H1 (cell line): Measurements from ENCODE around the gene KCNS3. TPM values are rescaled to one million over a fixed set of nuclear protein-coding genes. Genes with fewer than 3 reads are reported as not detected.

Experiments
- CTCF ChIA-PET: fragments of 300-600 bp; sonication (Branson Sonifier 250); formaldehyde crosslinking; loops from one replicate; lab custom pipeline; 2021; ENCODE audit not compliant: partially characterized antibody; lab: Charles Lee
- POLR2A ChIA-PET: fragments of 300-600 bp; sonication (Branson Sonifier 250); formaldehyde crosslinking; loops from one replicate; lab custom pipeline; 2021; ENCODE audit warnings: inconsistent platforms; ENCODE audit not compliant: partially characterized antibody; lab: Charles Lee
- DNase-seq, 2 experiments: peaks; one replicate each; pipeline versions ENCODE4 v3.0.0 to v3.0.0-alpha.2; 2010 to 2022; ENCODE audit warnings: low spot score in 2 of 2, low read depth in 1 of 2, mixed read lengths in 1 of 2
- FAIRE-seq: peaks from 2 replicates; lab custom pipeline; 2011; peaks lifted over from hg19 to GRCh38; lab: Jason Lieb, UNC
- H2AFZ ChIP-seq: 2 replicates; pipeline ENCODE4 v1.8.1; 2012; ENCODE audit warnings: low read length, inconsistent platforms
- H2AK5ac ChIP-seq: 2 replicates; pipeline ENCODE4 v1.6.1; 2013; ENCODE audit warnings: low read depth, low read length
- H2BK120ac ChIP-seq: replicated peaks from 2 replicates; pipeline ENCODE3; 2013; ENCODE audit warnings: low read depth, low read length, inconsistent platforms
- H2BK12ac ChIP-seq: 2 replicates; pipeline ENCODE4 v1.6.1; 2013; ENCODE audit warnings: low read depth, low read length
- H2BK15ac ChIP-seq: 2 replicates; pipeline ENCODE4 v1.6.1; 2013; ENCODE audit warnings: low read length
- H2BK20ac ChIP-seq: 2 replicates; pipeline ENCODE4 v1.6.1; 2013; ENCODE audit warnings: low read length
- H2BK5ac ChIP-seq: 2 replicates; pipeline ENCODE4 v1.6.1; 2013; ENCODE audit warnings: low read depth, low read length
- H3K14ac ChIP-seq: 2 replicates; pipeline ENCODE4 v1.6.1; 2013; ENCODE audit warnings: inconsistent platforms; ENCODE audit not compliant: insufficient read length
- H3K18ac ChIP-seq: 2 replicates; pipeline ENCODE4 v1.6.1; 2013; ENCODE audit warnings: low read length; ENCODE audit errors: extremely low read depth
- H3K23ac ChIP-seq: 2 replicates; pipeline ENCODE4 v1.6.1; 2013; ENCODE audit warnings: inconsistent platforms; ENCODE audit not compliant: insufficient read length
- H3K23me2 ChIP-seq: 2 replicates; pipeline ENCODE4 v1.6.1; 2013; ENCODE audit warnings: low read depth, low read length
- H3K27ac ChIP-seq: 2 replicates; pipeline ENCODE4 v1.6.1; 2011; ENCODE audit warnings: low read depth, low read length, inconsistent platforms
- H3K27me3 ChIP-seq, 4 experiments: replicated peaks in 1 of 4; 1 replicate in 1 of 4; 2 replicates in 3 of 4; pipeline versions ENCODE4 v1.6.1 to v1.8.1; 2011 to 2013; ENCODE audit warnings: low read length in 3 of 4, mild to moderate bottlenecking in 3 of 4, inconsistent platforms in 2 of 4, mixed read lengths in 2 of 4, moderate library complexity in 1 of 4; ENCODE audit not compliant: control insufficient read depth in 3 of 4, insufficient read depth in 3 of 4; ENCODE audit errors: extremely low read depth in 1 of 4
- H3K36me3 ChIP-seq, 4 experiments: 2 replicates each; pipeline versions ENCODE4 v1.6.1 to v1.8.1; 2011 to 2013; ENCODE audit warnings: mild to moderate bottlenecking in 4 of 4, low read length in 3 of 4, moderate library complexity in 2 of 4, control low read depth in 1 of 4, inconsistent platforms in 1 of 4; ENCODE audit not compliant: insufficient read depth in 4 of 4, control insufficient read depth in 2 of 4
- H3K4ac ChIP-seq: replicated peaks from 2 replicates; pipeline ENCODE3; 2013; ENCODE audit warnings: low read length, low read depth, mixed read lengths, inconsistent platforms; ENCODE audit not compliant: insufficient read length
- H3K4me1 ChIP-seq, 4 experiments: replicated peaks in 1 of 4; 1 replicate in 1 of 4; 2 replicates in 3 of 4; pipeline versions ENCODE4 v1.6.1 to v1.8.1; 2011 to 2013; ENCODE audit warnings: low read length in 3 of 4, inconsistent platforms in 2 of 4, mixed read lengths in 1 of 4; ENCODE audit not compliant: insufficient read depth in 4 of 4, control insufficient read depth in 3 of 4
- H3K4me2 ChIP-seq, 2 experiments: 2 replicates each; pipeline versions ENCODE4 v1.6.1 to v1.8.1; 2011 to 2013; ENCODE audit warnings: low read depth in 2 of 2, low read length in 2 of 2, control low read depth in 1 of 2, inconsistent platforms in 1 of 2, mild to moderate bottlenecking in 1 of 2; ENCODE audit not compliant: insufficient read depth in 1 of 2
- H3K4me3 ChIP-seq, 4 experiments: fragments of 200-600, 300-600 bp in 1 of 4; sonication (generic), shearing (Covaris generic), sonication (Bioruptor Twin) in 1 of 4; 2 replicates each; pipeline versions ENCODE4 v1.5.1 to v1.8.1; 2011 to 2016; ENCODE audit warnings: low read length in 4 of 4, low read depth in 3 of 4, control low read depth in 2 of 4, inconsistent platforms in 2 of 4, mild to moderate bottlenecking in 2 of 4, mixed read lengths in 1 of 4, moderate library complexity in 1 of 4; ENCODE audit not compliant: insufficient read depth in 2 of 4; ENCODE audit errors: extremely low read depth in 1 of 4
- H3K56ac ChIP-seq: replicated peaks from 2 replicates; pipeline ENCODE3; 2013; ENCODE audit warnings: low read depth, mild to moderate bottlenecking, mixed read lengths, low read length, inconsistent platforms; ENCODE audit not compliant: insufficient read length
- H3K79me1 ChIP-seq: 2 replicates; pipeline ENCODE4 v1.6.1; 2013; ENCODE audit warnings: low read depth, low read length, control low read depth
- H3K79me2 ChIP-seq, 2 experiments: 2 replicates each; pipeline versions ENCODE4 v1.6.1 to v1.8.1; 2012 to 2013; ENCODE audit warnings: low read length in 2 of 2, mild to moderate bottlenecking in 2 of 2, inconsistent platforms in 1 of 2; ENCODE audit not compliant: insufficient read depth in 2 of 2, control insufficient read depth in 1 of 2
- H3K9ac ChIP-seq, 4 experiments: replicated peaks in 1 of 4; 1 replicate in 1 of 4; 2 replicates in 3 of 4; pipeline versions ENCODE4 v1.6.1 to v1.8.1; 2011 to 2013; ENCODE audit warnings: low read depth in 3 of 4, low read length in 3 of 4, control low read depth in 2 of 4, mild to moderate bottlenecking in 2 of 4, moderate library complexity in 2 of 4, inconsistent platforms in 1 of 4; ENCODE audit errors: extremely low read depth in 1 of 4
- H3K9me3 ChIP-seq, 2 experiments: 2 replicates each; pipeline versions ENCODE4 v1.6.1 to v1.8.1; 2012 to 2013; ENCODE audit warnings: mild to moderate bottlenecking in 2 of 2, moderate library complexity in 2 of 2, control low read depth in 1 of 2, inconsistent platforms in 1 of 2, low read depth in 1 of 2, low read length in 1 of 2, mixed read lengths in 1 of 2; ENCODE audit not compliant: insufficient read depth in 2 of 2
- H4K20me1 ChIP-seq, 2 experiments: replicated peaks in 1 of 2; 2 replicates each; pipeline versions ENCODE3 to v1.8.1; 2011 to 2013; ENCODE audit warnings: inconsistent platforms in 2 of 2, low read length in 2 of 2, mild to moderate bottlenecking in 1 of 2; ENCODE audit not compliant: insufficient read depth in 2 of 2, control insufficient read depth in 1 of 2
- H4K5ac ChIP-seq: 2 replicates; pipeline ENCODE4 v1.6.1; 2013; ENCODE audit warnings: low read length, low read depth, mixed read lengths, inconsistent platforms; ENCODE audit not compliant: insufficient read length
- H4K8ac ChIP-seq: 2 replicates; pipeline ENCODE4 v1.8.0; 2013; ENCODE audit warnings: mild to moderate bottlenecking, moderate library complexity, low read length, inconsistent platforms; ENCODE audit not compliant: insufficient read depth; ENCODE audit errors: extremely low read depth
- H4K91ac ChIP-seq: replicated peaks from 2 replicates; pipeline ENCODE3; 2013; ENCODE audit warnings: low read length, mixed read lengths, inconsistent platforms; ENCODE audit not compliant: insufficient read length
- BACH1 ChIP-seq: IDR thresholded peaks from 2 replicates; pipeline ENCODE4 v1.6.1; 2012; ENCODE audit warnings: low read length, improper control_type of control experiment
- CBX8 ChIP-seq: fragments of 300-800, 300-1000 bp; sonication (generic); IDR thresholded peaks from 2 replicates; pipeline ENCODE4 v1.7.1; 2016; ENCODE audit warnings: low read depth, low read length, borderline replicate concordance
- EZH2 ChIP-seq: fragments of 200-600 bp; sonication (generic); IDR thresholded peaks from 2 replicates; pipeline ENCODE4 v1.7.1; 2012; ENCODE audit warnings: low read depth, mild to moderate bottlenecking, moderate library complexity, low read length, inconsistent platforms; ENCODE audit not compliant: severe bottlenecking
- FOSL1 ChIP-seq: IDR thresholded peaks from 2 replicates; pipeline ENCODE4 v1.6.1; 2011; ENCODE audit warnings: mild to moderate bottlenecking, low read depth, low read length, moderate library complexity; ENCODE audit not compliant: insufficient read depth
- GTF2F1 ChIP-seq: IDR thresholded peaks from 2 replicates; pipeline ENCODE4 v1.6.1; 2012; ENCODE audit warnings: low read depth, low read length, improper control_type of control experiment, borderline replicate concordance
- HDAC6 ChIP-seq: IDR thresholded peaks from one replicate; pipeline ENCODE4 v1.7.1; 2012; ENCODE audit warnings: low read depth, mild to moderate bottlenecking, inconsistent platforms, low read length, moderate library complexity
- POLR2AphosphoS5 ChIP-seq: IDR thresholded peaks from 2 replicates; pipeline ENCODE4 v1.6.1; 2011; ENCODE audit warnings: low read depth, low read length
- RAD21 ChIP-seq, 2 experiments: IDR thresholded peaks in 1 of 2; conservative IDR thresholded peaks in 1 of 2; 2 replicates each; pipeline ENCODE4 v1.6.1; 2011; ENCODE audit warnings: low read depth in 2 of 2, low read length in 2 of 2, improper control_type of control experiment in 1 of 2, inconsistent platforms in 1 of 2, mild to moderate bottlenecking in 1 of 2, moderate library complexity in 1 of 2
- RBBP5 ChIP-seq: IDR thresholded peaks from 2 replicates; pipeline ENCODE4 v1.7.1; 2012; ENCODE audit warnings: low read depth, mild to moderate bottlenecking, inconsistent platforms, low read length, moderate library complexity, borderline replicate concordance
- SRF ChIP-seq: IDR thresholded peaks from 2 replicates; pipeline ENCODE4 v1.6.1; 2011; ENCODE audit warnings: mild to moderate bottlenecking, low read depth, low read length, moderate library complexity
- TAF1 ChIP-seq: IDR thresholded peaks from 2 replicates; pipeline ENCODE4 v1.6.1; 2011; ENCODE audit warnings: mild to moderate bottlenecking, low read depth, low read length
- TBP ChIP-seq: IDR thresholded peaks from 2 replicates; pipeline ENCODE4 v1.6.1; 2011; ENCODE audit warnings: low read depth, low read length, improper control_type of control experiment
- WGBS, 2 experiments: shearing (Covaris generic) in 1 of 2; methylation state at CpG; one replicate each; pipeline versions ENCODE4 v1.1.6 to v1.1.7; 2013 to 2015; ENCODE audit warnings: low lambda C conversion rate in 2 of 2, mixed read lengths in 2 of 2, inconsistent platforms in 1 of 2, low coverage in 1 of 2, missing lambda C conversion rate in 1 of 2; ENCODE audit not compliant: insufficient replicate concordance in 2 of 2, insufficient coverage in 1 of 2, insufficient read length in 1 of 2; ENCODE audit errors: extremely low coverage in 1 of 2, missing lambda C conversion rate in 1 of 2; 5-methylcytosine and 5-hydroxymethylcytosine counted together
- polyA plus RNA-seq, 7 experiments: library from polyadenylated mRNA; depleted of rRNA in 3 of 7; stranded (reverse) in 5 of 7; unstranded in 2 of 7; fragments of >200 nt in 5 of 7; fragments of 200-250 nt in 2 of 7; gene quantifications; 1 replicate in 5 of 7; 2 replicates in 1 of 7; 4 replicates in 1 of 7; pipeline versions ENCODE4 v1.2.1 to v1.2.3, GENCODE V29; 2011 to 2013; ENCODE audit warnings: missing spikeins in 2 of 7, mixed read lengths in 2 of 7
- total RNA-seq: library from RNA; stranded (reverse); fragmentation: NEBNext Ultra II Directional; extraction: Animal tissue kit (Norgen Biotek cat#: 25700); gene quantifications from 2 replicates; pipeline ENCODE4 v1.2.1, GENCODE V29; 2021

KCNS3 gene
- total and polyA plus RNA-seq, 2 of the 8 experiments (the other 6 are each of a cell fraction or from before 2014, with no cell fraction given), result 22.7 to 23.0 TPM

DNA sequence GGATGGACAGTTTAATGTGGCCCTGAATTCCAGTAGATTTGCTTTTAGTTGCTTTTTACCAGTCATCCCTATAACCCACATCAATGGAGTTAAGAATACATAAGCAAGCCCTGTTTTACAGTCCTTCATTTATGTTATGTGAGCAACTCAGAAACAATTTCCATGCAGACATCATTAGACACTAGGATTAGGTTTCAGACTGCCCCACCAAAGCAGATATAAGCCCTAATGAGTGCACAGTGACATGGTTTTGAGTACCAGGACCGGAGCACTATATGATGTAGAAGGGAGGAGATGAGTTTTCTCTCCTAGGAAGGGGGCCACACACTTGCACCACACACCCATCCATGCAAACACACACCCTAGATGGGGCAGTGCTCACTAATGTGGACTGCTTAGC, 15.5 kb downstream of the KCNS3 start:
- Histone ChIP-seq H2BK120ac (no peak overlapping the region), H2BK20ac (no peak overlapping the region), H3K4ac (no peak overlapping the region), H3K27me3 (no peaks in the 10 kb centered on the region), H3K14ac (no peak overlapping the region), H3K23ac (no peak overlapping the region), H3K56ac (no peak overlapping the region), H4K5ac (no peak overlapping the region), H2BK15ac (no peak overlapping the region), H3K36me3 (no peaks in the 10 kb centered on the region), H3K4me3 (no peak overlapping the region), H3K79me2 (peaks cover 3 to 77% of the 10 kb centered on the region in 2 experiments; a peak in 3 of 4 replicates), H3K9ac (no peak overlapping the region), H2BK12ac (no peak overlapping the region), H3K4me2 (no peak overlapping the region), H3K27ac (no peak overlapping the region), H3K9me3 (no peaks in the 10 kb centered on the region), H3K79me1 (peaks cover 4% of the 10 kb centered on the region; the same call in 1 of the 2 replicates), H4K20me1 (peaks cover 0 to 2% of the 10 kb centered on the region in 2 experiments), H3K4me1 (peaks cover 3 to 9% (median 6%) of the 10 kb centered on the region in 4 experiments; a peak in 5 of 7 replicates), H3K23me2 (no peaks in the 10 kb centered on the region), H2BK5ac (no peak overlapping the region), H3K18ac (no peak overlapping the region), H2AK5ac (no peak overlapping the region), H2AFZ (no peak overlapping the region), H4K8ac (no peak overlapping the region), H4K91ac (no peak overlapping the region)
- POLR2A ChIA-PET, result interaction anchor here (0.9 to 4.4 kb wide), 2 partner anchors 9 to 14 kb away, joined by 4 to 31 read pairs; partner anchors contain the start of gene KCNS3
- FAIRE-seq (no peak), DNase-seq (no peak)
- CTCF ChIA-PET, result interaction anchor here (2.2 kb wide), 1 partner anchor 15 kb away, joined by 11 read pairs; the partner anchor contains the start of gene KCNS3
- WGBS, 2 experiments, result 0% methylated on average over 1 of the region's 1 CpG; no CpG with 5 or more reads in 1 of the 2 experiments
- TF ChIP-seq TAF1 (no peak), SRF (no peak), RBBP5 (no peak), EZH2 (no peak), TBP (no peak), CBX8 (no peak), GTF2F1 (no peak), FOSL1 (no peak), BACH1 (no peak), HDAC6 (no peak), POLR2AphosphoS5 (no peak), RAD21 (IDR thresholded peaks at IDR 0.05 in 1 of 2, conservative IDR thresholded peaks at IDR 0.05 in 1 of 2; ENCODE audit: low read depth in 2 of 2, low read length in 2 of 2) (no peak)
